Measurements from ENCODE around the gene CYTH3.
"Not testable (repeated sequence)": the region's sequence is repeated elsewhere in the genome, so short reads cannot be mapped to it uniquely, and the experiment has no call there.

Gene CYTH3

GRCh38 chr7:6232116-6232515 is 40.3 kb downstream of the CYTH3 start:
- no peak for DNase-seq (ENCODE audit: low read depth)

DNA sequence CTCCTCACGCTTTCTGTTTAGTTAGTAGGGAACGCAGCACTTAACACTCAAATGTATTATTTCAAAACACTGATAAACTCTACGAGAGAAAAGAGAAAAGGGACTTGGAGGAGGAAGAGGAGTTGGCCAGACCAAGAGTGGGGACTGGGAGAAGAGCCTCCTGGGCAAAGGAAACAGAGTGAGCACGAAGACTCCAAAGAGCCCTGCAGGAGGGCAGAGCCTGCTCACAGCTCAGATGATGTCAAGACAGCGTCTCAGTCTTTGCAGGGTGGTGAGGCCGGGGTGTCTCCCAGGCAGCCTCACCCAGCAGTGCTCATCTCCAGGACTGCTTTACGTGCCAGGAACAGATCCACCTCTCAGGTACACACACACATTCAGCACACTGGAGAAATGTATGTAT is 41.2 kb downstream of the CYTH3 start:
- no peak for DNase-seq (ENCODE audit: low read depth)

GRCh38 chr7:6229284-6229683 is 43.1 kb downstream of the CYTH3 start:
- DNase-seq (ENCODE audit: low read depth): not testable (repeated sequence)

DNA sequence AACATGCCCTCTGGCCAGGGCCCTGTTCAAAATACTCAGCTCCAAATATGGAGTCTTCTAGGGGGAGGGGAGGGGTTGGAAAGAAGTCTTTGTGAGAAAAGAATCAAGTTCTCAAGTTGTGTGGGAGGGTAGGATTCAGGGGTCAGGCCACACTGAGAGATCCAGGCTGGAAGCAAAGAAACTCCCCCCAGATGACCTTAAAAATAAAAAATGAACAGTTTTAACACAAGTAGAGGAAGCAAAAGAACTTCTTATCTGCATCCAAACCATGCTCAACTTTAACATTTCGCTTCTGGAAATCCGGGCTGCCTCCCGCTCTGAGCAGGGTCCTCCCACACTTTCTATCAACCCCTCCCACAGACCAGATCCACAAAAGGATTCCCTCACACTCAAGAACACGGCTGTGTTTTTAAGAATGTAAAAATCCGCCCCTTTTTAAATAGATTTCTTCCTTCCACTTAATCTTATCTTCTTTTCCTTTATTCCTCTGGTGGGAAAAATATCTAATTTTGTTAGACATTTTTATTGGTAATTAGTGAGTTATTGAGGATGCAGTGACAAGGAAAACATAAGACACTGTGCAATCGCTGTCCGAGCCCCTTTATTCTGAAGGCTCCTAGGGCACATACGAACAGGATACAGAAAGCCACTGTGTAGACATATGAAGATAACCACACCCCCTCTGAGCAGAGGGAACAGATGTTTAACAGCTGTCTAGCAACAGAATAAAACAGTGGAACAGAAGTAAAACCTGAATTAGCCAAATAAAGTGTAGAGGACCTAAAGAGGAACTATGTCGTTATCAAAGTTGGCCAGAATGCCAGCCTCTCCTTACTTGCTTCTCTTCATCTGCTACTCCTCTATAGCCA is 43.8 kb downstream of the CYTH3 start:
- no peak for DNase-seq (ENCODE audit: low read depth)

GRCh38 chr7:6227294-6227846 is 45.1 kb downstream of the CYTH3 start:
- DNase-seq (ENCODE audit: low read depth): no peak

- no peak for DNase-seq (ENCODE audit: low read depth)
Observed at GRCh38 chr7:6226194-6226799, 46.1 kb downstream of the CYTH3 start.

GRCh38 chr7:6223411-6223810 is 49.0 kb downstream of the CYTH3 start:
- DNase-seq (ENCODE audit: low read depth): not testable (repeated sequence)

DNA sequence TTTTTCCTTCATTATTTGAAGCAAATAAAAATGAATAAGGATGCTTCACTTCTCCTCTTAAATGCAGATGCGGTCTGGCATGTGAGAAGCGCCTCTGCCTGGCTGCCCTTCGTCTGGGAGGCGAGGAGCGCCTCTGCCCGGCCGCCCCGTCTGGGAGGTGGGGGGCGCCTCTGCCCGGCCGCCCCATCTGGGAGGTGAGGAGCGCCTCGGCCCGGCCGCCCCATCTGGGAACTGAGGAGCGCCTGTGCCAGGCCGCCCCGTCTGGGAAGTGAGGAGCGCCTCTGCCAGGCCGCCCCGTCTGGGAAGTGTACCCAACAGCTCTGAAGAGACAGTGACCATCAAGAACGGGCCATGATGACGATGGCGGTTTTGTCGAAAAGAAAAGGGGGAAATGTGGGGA is 49.4 kb downstream of the CYTH3 start:
- DNase-seq (ENCODE audit: low read depth): not testable (repeated sequence)

- DNase-seq (ENCODE audit: low read depth): no peak
Observed at GRCh38 chr7:6221340-6222319, 50.8 kb downstream of the CYTH3 start.

- no peak for DNase-seq (ENCODE audit: low read depth)
Observed at GRCh38 chr7:6218329-6218728, 54.1 kb downstream of the CYTH3 start.

- no peak for DNase-seq (ENCODE audit: low read depth)
Observed at GRCh38 chr7:6212008-6212407, 60.4 kb downstream of the CYTH3 start.

GRCh38 chr7:6210621-6211372 is 61.6 kb downstream of the CYTH3 start:
- DNase-seq (ENCODE audit: low read depth): no peak

GRCh38 chr7:6209340-6209739 is 63.1 kb downstream of the CYTH3 start:
- no peak for DNase-seq (ENCODE audit: low read depth)

DNA sequence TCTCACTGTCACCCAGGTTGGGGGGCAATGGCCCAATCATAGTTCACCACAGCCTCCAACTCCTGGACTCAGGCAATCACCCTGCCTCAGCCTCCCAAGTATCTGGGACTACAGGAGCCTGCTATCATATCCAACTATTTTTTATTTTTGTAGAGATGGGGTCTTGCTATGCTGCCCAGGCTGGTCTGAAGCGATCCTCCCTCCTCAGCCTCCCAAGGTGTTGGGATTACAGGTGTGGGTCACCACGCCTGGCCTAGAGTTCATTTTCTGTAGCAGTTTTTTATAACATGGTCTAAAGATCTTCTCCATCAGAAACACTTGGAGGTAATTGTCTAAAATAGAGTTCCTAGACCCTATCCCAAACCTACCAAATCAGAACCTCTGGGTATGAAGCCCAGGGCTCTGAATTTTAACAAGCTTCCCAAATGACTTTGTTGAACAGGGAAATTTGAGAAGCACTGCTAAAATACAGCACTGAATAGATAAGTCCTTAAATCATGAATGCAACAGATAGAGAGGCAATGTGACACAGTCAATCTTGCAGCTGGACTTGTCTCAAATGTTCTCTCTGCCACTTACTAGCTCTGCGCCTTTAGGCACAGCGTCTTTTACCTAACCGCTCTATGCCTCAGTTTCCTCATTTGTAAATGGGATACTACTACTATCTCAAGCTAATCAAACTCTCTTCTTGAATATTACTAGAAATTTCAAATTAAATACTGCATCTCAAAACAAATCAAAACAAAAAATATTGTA is 63.7 kb downstream of the CYTH3 start:
- DNase-seq (ENCODE audit: low read depth): no peak

GRCh38 chr7:6205971-6206660 is 66.3 kb downstream of the CYTH3 start:
- DNase-seq (ENCODE audit: low read depth): no peak

DNA sequence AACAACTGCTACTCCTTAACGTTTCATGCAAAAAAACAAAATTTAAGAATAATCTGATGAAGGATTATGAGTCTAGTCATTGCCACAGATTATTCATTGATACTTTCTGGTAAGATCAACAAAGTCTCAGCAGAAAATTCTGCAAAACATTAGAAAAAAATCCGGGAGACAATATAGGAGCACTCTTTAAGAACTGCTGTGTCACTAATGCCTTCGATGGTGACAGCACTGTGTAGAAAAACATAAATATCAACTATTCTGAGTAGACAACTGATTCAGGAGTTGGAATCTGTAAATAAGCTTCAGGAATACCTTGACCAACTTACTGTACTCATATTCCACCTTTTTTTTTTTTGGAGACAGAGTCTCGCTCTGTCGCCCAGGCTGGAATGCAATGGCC is 69.0 kb downstream of the CYTH3 start:
- no peak for DNase-seq (ENCODE audit: low read depth)

DNA sequence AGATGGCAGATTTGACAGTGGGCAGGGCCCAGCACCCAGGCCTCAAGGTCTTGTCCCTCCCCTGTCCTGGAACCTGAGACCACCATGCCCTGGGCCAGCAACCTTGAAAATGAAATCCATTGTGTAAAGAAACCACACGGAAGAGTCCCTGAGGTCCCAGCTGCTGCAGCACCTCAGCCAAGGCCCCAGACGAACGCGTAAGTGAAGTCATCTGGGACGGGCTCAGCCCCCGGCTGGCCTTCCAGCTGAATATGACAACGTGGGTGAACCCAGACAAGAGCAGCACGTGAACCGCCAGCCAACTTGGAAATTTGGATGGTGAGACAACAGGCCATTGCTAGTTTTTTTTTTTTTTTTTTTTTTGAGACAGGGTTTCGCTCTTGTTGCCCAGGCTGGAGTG is 70.3 kb downstream of the CYTH3 start:
- DNase-seq (ENCODE audit: low read depth): no peak

- no peak for DNase-seq (ENCODE audit: low read depth)
Observed at GRCh38 chr7:6200971-6201370, 71.5 kb downstream of the CYTH3 start.

DNA sequence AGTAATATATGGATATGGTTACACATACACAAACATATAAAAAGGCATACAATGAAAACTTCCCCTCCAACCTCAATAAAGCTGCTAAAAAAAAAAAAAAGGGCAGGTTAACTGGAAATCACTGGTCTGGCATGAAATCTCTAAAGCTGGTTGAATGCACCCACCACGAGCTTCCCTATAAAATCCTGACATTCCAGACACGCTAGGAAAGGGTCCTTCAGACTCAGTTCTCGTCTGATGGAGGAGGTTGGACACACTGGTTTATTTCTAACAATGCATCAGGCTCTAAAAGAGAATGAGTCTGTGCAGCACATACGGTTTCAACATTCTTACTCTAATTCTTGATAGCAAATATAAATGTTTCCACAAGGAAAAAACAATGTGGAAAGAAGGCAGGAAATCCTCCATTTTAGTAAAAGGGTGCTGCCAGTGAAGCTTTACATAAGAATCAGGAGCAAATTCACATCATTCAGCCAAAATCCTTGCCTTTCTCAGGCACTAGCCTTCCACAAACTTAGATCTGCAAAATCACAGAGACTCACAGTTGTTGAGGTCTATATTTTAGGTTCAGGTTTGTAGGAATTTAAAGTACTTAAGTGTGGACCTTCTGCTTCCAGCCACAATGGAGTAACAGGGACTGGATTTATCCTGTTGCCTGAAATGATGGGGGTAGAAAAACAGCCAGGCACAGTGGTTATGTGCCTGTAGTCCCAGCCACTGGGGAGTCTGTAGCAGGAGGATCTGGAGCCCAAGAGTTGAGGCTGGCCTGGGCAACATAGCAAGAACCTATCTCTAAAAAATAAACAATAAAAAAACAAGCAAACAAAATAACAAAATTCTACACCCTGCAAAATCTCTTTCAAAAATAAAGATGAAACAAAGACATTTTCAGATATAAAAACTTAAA is 73.5 kb downstream of the CYTH3 start:
- no peak for DNase-seq (ENCODE audit: low read depth)

All from stromal cell of bone marrow (primary cell).